ENCODE measurements around the gene IL1F10.

Gene IL1F10

DNA sequence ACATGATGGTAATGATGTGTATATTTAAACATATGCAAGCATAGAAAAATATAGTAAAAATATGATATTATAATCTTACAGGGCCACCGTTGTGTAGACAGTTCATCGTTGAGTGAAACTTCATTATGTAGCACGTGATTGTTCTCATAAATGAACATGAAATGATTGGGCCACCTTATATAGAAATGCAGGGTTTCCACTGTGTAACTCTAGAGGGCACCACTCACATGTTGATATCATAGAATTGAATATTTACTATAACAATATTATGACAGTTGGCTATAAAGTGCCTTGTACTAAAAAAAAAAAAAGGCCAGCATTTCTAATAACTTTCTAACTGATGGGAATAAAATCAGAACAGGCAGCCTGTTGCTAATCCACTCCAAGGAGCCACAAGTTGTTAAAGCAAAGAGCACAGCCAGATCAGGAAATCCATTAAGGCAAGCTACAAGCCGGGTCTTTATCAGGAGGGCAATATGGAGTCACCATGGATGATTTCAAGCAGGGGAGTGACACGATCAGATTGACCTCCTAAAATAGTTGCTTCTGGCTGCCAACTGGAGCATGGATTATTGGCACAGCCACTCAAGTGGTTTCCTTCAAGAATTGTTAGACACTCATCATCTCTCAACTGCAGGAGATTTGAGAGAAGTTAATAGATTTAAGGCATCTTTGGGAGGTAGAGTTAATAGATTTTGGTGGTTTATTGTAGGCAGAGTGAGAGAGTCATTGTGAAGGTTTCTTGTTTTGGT lies 16.7 kb downstream of the IL1F10 start:
- Histone ChIP-seq H3K27me3 (ENCODE audit: insufficient read depth, low read depth, severe bottlenecking) (no peaks in the 10 kb centered on the region), H3K36me3 (no peaks in the 10 kb centered on the region), H3K9me3 (ENCODE audit: severe bottlenecking) (no peaks in the 10 kb centered on the region), H3K27ac (no peak overlapping the region), H3K4me3 (ENCODE audit: low read depth, low read length) (no peak overlapping the region)
- TF ChIP-seq, protein P1, sequence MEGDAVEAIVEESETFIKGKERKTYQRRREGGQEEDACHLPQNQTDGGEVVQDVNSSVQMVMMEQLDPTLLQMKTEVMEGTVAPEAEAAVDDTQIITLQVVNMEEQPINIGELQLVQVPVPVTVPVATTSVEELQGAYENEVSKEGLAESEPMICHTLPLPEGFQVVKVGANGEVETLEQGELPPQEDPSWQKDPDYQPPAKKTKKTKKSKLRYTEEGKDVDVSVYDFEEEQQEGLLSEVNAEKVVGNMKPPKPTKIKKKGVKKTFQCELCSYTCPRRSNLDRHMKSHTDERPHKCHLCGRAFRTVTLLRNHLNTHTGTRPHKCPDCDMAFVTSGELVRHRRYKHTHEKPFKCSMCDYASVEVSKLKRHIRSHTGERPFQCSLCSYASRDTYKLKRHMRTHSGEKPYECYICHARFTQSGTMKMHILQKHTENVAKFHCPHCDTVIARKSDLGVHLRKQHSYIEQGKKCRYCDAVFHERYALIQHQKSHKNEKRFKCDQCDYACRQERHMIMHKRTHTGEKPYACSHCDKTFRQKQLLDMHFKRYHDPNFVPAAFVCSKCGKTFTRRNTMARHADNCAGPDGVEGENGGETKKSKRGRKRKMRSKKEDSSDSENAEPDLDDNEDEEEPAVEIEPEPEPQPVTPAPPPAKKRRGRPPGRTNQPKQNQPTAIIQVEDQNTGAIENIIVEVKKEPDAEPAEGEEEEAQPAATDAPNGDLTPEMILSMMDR (IDR thresholded peaks at IDR 0.05; ENCODE audit: low read depth, low read length), result 0 out of 2 replicates have a peak, but pooled peaks have one; percentile 29
- no peak for DNase-seq

DNA sequence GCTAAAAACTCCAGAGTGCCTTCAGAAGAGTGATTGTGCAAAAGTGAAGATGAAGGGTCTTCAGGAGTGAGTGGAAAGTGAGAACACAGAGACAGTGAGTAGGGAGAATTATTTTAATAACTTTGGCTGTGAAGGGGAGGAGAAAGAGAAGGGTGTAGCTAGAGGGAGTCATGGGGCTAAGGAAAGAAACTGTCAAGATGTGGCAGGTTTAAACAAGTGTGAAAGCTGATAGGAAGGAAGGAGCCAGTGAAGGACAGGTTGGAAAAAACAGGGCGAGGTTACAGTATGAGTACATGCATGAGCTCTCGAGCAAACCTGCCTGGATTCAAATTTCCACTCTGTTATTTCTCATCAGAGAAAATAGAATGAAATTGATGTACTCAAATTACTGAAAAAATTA lies 17.8 kb downstream of the IL1F10 start:
- DNase-seq, result no peak

DNA sequence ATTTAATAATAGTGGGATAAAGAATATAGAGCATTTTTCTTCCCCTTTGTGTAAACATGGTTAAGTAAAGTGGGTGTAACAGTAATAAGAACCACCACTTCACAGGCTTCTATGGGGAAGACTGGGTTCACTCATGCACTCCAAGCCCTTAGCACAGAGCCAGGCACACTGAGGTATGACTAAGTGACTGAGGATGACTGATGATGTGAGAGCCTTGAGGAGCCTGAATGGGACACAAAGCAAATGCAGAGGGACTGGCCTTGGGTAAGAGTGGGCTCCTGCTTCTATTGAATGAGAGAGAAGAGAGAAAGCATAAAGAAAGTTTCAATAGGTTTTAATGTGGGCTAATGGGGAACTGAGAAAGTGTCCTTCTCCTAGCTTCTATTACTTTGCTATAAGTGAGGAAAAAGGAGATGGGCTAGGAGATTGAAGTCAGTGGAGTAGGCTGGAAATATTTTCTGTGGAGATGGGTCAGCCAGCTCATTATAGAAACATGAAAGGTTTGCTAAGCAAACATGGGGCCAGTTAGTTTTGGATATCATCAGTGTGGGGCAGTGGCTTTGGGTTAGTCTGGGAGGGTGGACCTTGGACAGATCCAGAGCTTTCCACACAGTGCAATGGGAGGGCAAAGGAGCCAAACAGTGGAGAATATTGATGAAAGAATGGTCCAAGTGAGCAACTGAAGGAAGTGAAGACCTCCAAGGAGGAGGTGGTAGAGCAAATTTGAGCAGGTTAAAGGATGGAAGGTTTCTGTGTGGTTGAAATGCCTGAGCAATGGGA lies 20.6 kb downstream of the IL1F10 start:
- DNase-seq, result no peak
- Histone ChIP-seq H3K27me3 (ENCODE audit: insufficient read depth, low read depth, severe bottlenecking) (no peaks in the 10 kb centered on the region), H3K4me3 (ENCODE audit: low read depth, low read length) (no peak overlapping the region), H3K36me3 (no peaks in the 10 kb centered on the region), H3K9me3 (ENCODE audit: severe bottlenecking) (no peaks in the 10 kb centered on the region), H3K27ac (no peak overlapping the region)
- TF ChIP-seq, protein P1 (IDR thresholded peaks at IDR 0.05; ENCODE audit: low read depth, low read length), result no peak

More for the DNA sequence above, 17.8 kb downstream of the IL1F10 start:
- Histone ChIP-seq H3K4me3 (ENCODE audit: low read depth, low read length) (no peak overlapping the region), H3K9me3 (ENCODE audit: severe bottlenecking) (no peaks in the 10 kb centered on the region), H3K27ac (no peak overlapping the region), H3K27me3 (ENCODE audit: insufficient read depth, low read depth, severe bottlenecking) (no peaks in the 10 kb centered on the region), H3K36me3 (no peaks in the 10 kb centered on the region)
- TF ChIP-seq, protein P1 (IDR thresholded peaks at IDR 0.05; ENCODE audit: low read depth, low read length), result no peak

DNA sequence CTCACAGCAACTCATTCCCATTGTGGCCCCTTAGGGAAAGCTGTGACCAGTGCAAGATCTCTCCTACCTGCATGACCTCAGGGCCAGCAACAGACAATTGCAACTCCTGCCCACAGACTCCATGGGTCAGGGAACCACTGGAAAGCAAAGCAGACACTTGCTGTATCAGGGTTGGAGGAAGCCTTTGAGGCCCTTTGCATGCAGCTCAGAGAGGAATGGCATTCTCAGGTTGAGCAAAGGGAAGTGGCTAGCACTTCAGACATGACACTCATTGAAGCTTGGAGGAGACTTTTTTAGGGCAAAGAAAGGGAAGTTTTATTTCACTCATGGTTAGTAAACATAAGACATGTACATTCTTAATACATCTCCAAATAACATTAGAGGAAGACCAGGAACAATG lies 22.1 kb downstream of the IL1F10 start:
- DNase-seq, result no peak
- no peaks in the 10 kb centered on the region for H3K27me3 ChIP-seq (ENCODE audit: insufficient read depth, low read depth, severe bottlenecking)

DNA sequence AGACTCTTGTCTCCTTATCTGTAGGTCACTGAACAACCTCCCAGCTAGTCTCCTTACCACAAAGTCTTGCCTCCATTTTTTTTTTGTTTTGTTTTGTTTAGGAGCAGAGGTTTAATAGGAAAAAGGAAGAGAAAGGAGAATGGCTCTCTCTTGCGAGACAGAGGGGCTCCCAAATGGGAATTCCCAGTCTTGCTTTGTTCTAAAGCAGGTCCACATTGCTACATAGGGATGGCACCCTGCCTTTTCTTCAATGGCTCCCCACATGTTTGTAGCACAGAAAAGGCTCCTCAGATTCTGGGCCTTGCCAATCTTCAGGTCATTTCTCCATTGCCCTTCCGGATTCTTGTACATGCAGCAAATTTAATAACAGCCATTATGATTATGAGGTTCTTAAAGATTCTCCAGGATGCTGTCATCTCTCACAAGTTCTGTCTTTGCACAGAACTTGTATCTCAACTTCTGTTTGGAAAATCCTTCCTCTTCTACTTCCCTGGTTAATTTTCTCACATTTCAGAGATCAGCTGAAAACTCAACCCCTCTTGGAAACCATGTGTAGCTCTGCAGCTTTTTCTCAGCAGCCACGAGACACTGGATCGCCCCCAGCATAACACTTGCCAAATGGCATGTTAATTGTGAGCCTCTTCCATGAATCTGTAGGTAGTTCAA lies 23.6 kb downstream of the IL1F10 start:
- Histone ChIP-seq H3K9me3 (ENCODE audit: severe bottlenecking) (peaks cover 11% of the 10 kb centered on the region), H3K4me3 (ENCODE audit: low read depth, low read length) (no peak overlapping the region), H3K27ac (no peak overlapping the region), H3K27me3 (ENCODE audit: insufficient read depth, low read depth, severe bottlenecking) (no peaks in the 10 kb centered on the region), H3K36me3 (no peaks in the 10 kb centered on the region)
- TF ChIP-seq, protein P1 (IDR thresholded peaks at IDR 0.05; ENCODE audit: low read depth, low read length), result no peak
- DNase-seq, result no peak

More for the DNA sequence above, 22.1 kb downstream of the IL1F10 start:
- Histone ChIP-seq H3K4me3 (ENCODE audit: low read depth, low read length) (no peak overlapping the region), H3K9me3 (ENCODE audit: severe bottlenecking) (peaks cover 5% of the 10 kb centered on the region), H3K36me3 (no peaks in the 10 kb centered on the region), H3K27ac (no peak overlapping the region)
- TF ChIP-seq, protein P1 (IDR thresholded peaks at IDR 0.05; ENCODE audit: low read depth, low read length), result no peak

Data from WERI-Rb-1 (cell line).